HCT116 (cell line): ENCODE data around the gene CDH23. TPM values are rescaled to one million over a fixed set of nuclear protein-coding genes. Genes with fewer than 3 reads are reported as not detected.

Experiments used
- ATAC-seq: fragments of 200-7000 bp; cut with Tn5 transposase; 2 replicates; pipeline ENCODE4 v1.9.1; 2020; ENCODE audit warnings: mild to moderate bottlenecking, moderate library complexity
- BruUV-seq: library from RNA; stranded (reverse); fragments of 400-500 nt; replicated peaks from 2 replicates; lab custom pipeline; 2021; lab: Mats Ljungman, UMichigan
- CTCF ChIA-PET: fragments of 300-600 bp; sonication (Branson Sonifier 250); formaldehyde crosslinking; loops from one replicate; lab custom pipeline; 2021; ENCODE audit warnings: antibody characterized with exemption; lab: Charles Lee
- POLR2A ChIA-PET: fragments of 300-600, 350-600 bp; sonication (Branson Sonifier 250); formaldehyde crosslinking; loops from one replicate; lab custom pipeline; 2021; ENCODE audit warnings: antibody characterized with exemption; lab: Charles Lee
- RAD21 ChIA-PET, 2 experiments: fragments of 300-600 bp; sonication (Branson Sonifier 250); formaldehyde crosslinking; loops; one replicate each; lab custom pipeline; 2023; ENCODE audit warnings: low total read pairs in 2 of 2; ENCODE audit not compliant: uncharacterized antibody in 2 of 2, unreplicated experiment in 2 of 2, low non-redundant PET in 1 of 2; lab: Charles Lee
- DNase-seq: peaks from one replicate; pipeline ENCODE4 v3.0.0-alpha.2; 2010; ENCODE audit warnings: low read depth, low spot score
- H2AFZ ChIP-seq: fragments of 200-600 bp; shearing (Covaris generic), sonication (generic); 2 replicates; pipeline ENCODE4 v1.6.1; 2017; ENCODE audit warnings: low read depth, mixed run types, mixed read lengths, antibody characterized with exemption, low read length; ENCODE audit not compliant: poor library complexity, severe bottlenecking
- H3K27ac ChIP-seq: 2 replicates; pipeline ENCODE4 v1.5.1; 2012; ENCODE audit warnings: low read depth, low read length
- H3K27me3 ChIP-seq: fragments of 200-600 bp; sonication (generic); 2 replicates; pipeline ENCODE4 v1.6.1; 2016; ENCODE audit warnings: mixed run types, low read length, mixed read lengths; ENCODE audit not compliant: insufficient read depth
- H3K36me3 ChIP-seq, 2 experiments: fragments of 200-500 bp in 1 of 2; fragments of 200-600 bp in 1 of 2; sonication (Bioruptor generic) in 1 of 2; sonication (generic) in 1 of 2; 2 replicates each; pipeline versions ENCODE4 v1.5.1 to v1.6.1; 2014 to 2016; ENCODE audit warnings: low read length in 2 of 2, inconsistent platforms in 1 of 2, mixed read lengths in 1 of 2, mixed run types in 1 of 2; ENCODE audit not compliant: insufficient read depth in 2 of 2, control insufficient read depth in 1 of 2
- H3K4me1 ChIP-seq, 2 experiments: fragments of 200-600 bp in 1 of 2; sonication (generic) in 1 of 2; 2 replicates each; pipeline versions ENCODE4 v1.5.1 to v1.6.1; 2012 to 2017; ENCODE audit warnings: low read length in 2 of 2, inconsistent platforms in 1 of 2, mild to moderate bottlenecking in 1 of 2, mixed read lengths in 1 of 2, mixed run types in 1 of 2, moderate library complexity in 1 of 2; ENCODE audit not compliant: insufficient read depth in 2 of 2, control insufficient read depth in 1 of 2
- H3K4me2 ChIP-seq: fragments of 200-600 bp; sonication (generic); 2 replicates; pipeline ENCODE4 v1.6.1; 2017; ENCODE audit warnings: mixed run types, low read length, mixed read lengths
- H3K4me3 ChIP-seq, 2 experiments: fragments of 200-600 bp in 1 of 2; sonication (generic) in 1 of 2; replicated peaks in 1 of 2; 2 replicates each; pipeline ENCODE4 v1.5.1; 2011 to 2016; ENCODE audit warnings: low read length in 2 of 2, control low read depth in 1 of 2, low read depth in 1 of 2, mild to moderate bottlenecking in 1 of 2, mixed read lengths in 1 of 2, mixed run types in 1 of 2
- H3K79me2 ChIP-seq: fragments of 200-600 bp; sonication (generic); 2 replicates; pipeline ENCODE4 v1.6.1; 2017; ENCODE audit warnings: mild to moderate bottlenecking, mixed run types, low read length, moderate library complexity, mixed read lengths; ENCODE audit not compliant: insufficient read depth
- H3K9ac ChIP-seq: fragments of 200-600 bp; sonication (generic); 2 replicates; pipeline ENCODE4 v1.6.1; 2016; ENCODE audit warnings: low read length, mixed read lengths
- H3K9me2 ChIP-seq: fragments of 200-600 bp; sonication (generic), shearing (Covaris generic); 2 replicates; pipeline ENCODE4 v1.6.1; 2017; ENCODE audit warnings: mixed run types, mild to moderate bottlenecking, moderate library complexity; ENCODE audit not compliant: insufficient read depth
- H3K9me3 ChIP-seq, 2 experiments: fragments of 200-500 bp in 1 of 2; fragments of 200-600 bp in 1 of 2; sonication (Bioruptor generic) in 1 of 2; sonication (generic) in 1 of 2; 2 replicates each; pipeline ENCODE4 v1.6.1; 2014 to 2017; ENCODE audit warnings: low read length in 2 of 2, mixed read lengths in 2 of 2, inconsistent platforms in 1 of 2, low read depth in 1 of 2, mild to moderate bottlenecking in 1 of 2, mixed run types in 1 of 2, moderate library complexity in 1 of 2; ENCODE audit not compliant: control insufficient read depth in 1 of 2, insufficient read depth in 1 of 2
- H4K20me1 ChIP-seq: fragments of 200-600 bp; sonication (generic), shearing (Covaris generic); 2 replicates; pipeline ENCODE4 v1.6.1; 2017; ENCODE audit warnings: mixed run types, mild to moderate bottlenecking, moderate library complexity; ENCODE audit not compliant: insufficient read depth
- ATF3 ChIP-seq: IDR thresholded peaks from 2 replicates; pipeline ENCODE4 v1.6.1; 2012
- CBX3 ChIP-seq: IDR thresholded peaks from 2 replicates; pipeline ENCODE4 v1.6.1; 2012; ENCODE audit warnings: low read depth
- CEBPB ChIP-seq: IDR thresholded peaks from 2 replicates; pipeline ENCODE4 v1.6.1; 2012; ENCODE audit warnings: low read depth
- ELF1 ChIP-seq: IDR thresholded peaks from 2 replicates; pipeline ENCODE4 v1.6.1; 2012; ENCODE audit warnings: low read depth, borderline replicate concordance
- EZH2 ChIP-seq: fragments of 200-600 bp; sonication (generic); IDR thresholded peaks from 2 replicates; pipeline ENCODE4 v1.6.1; 2017; ENCODE audit warnings: antibody characterized with exemption, mixed run types
- EZH2phosphoT487 ChIP-seq: fragments of 200-600 bp; IDR thresholded peaks from 2 replicates; pipeline ENCODE4 v1.6.1; 2018; ENCODE audit warnings: antibody characterized with exemption, borderline replicate concordance
- JUND ChIP-seq: IDR thresholded peaks from 2 replicates; pipeline ENCODE4 v1.6.1; 2012
- POLR2AphosphoS5 ChIP-seq: IDR thresholded peaks from 2 replicates; pipeline ENCODE4 v1.6.1; 2011; ENCODE audit warnings: mild to moderate bottlenecking, low read depth, low read length, moderate library complexity
- RAD21 ChIP-seq: IDR thresholded peaks from 2 replicates; pipeline ENCODE4 v1.6.1; 2012; ENCODE audit warnings: low read depth, mild to moderate bottlenecking
- REST ChIP-seq: IDR thresholded peaks from 2 replicates; pipeline ENCODE4 v1.6.1; 2012; ENCODE audit warnings: low read depth
- SRF ChIP-seq: IDR thresholded peaks from 2 replicates; pipeline ENCODE4 v1.6.1; 2012; ENCODE audit warnings: low read depth
- TCF7L2 ChIP-seq: IDR thresholded peaks from 2 replicates; pipeline ENCODE4 v1.7.0; 2011; ENCODE audit warnings: borderline replicate concordance, inconsistent platforms; ENCODE audit not compliant: insufficient read depth, insufficient read length; ENCODE audit errors: extremely low read depth
- YY1 ChIP-seq: IDR thresholded peaks from 2 replicates; pipeline ENCODE4 v1.6.1; 2011; ENCODE audit warnings: low read length, low read depth, moderate library complexity, mild to moderate bottlenecking; ENCODE audit not compliant: insufficient replicate concordance; ENCODE audit errors: extremely low read depth
- ZNF274 ChIP-seq: fragments of 200-500 bp; sonication (Bioruptor generic); IDR thresholded peaks from 2 replicates; pipeline ENCODE4 v1.6.1; 2014; ENCODE audit warnings: mild to moderate bottlenecking, low read depth, low read length, inconsistent platforms
- intact Hi-C: fragments of 100-400 bp; cut with micrococcal nuclease; formaldehyde crosslinking; loops from 2 replicates; pipeline ENCODE4 v1.10.0; 2022
- total RNA-seq: library from RNA; stranded (reverse); gene quantifications from one replicate; pipeline ENCODE4 v1.2.1, GENCODE V29; 2021; ENCODE audit not compliant: unreplicated experiment

The CDH23 gene
- total RNA-seq, 1 experiment from 2014 or later = not detected

GRCh38 chr10:71600849-71601248 lies 204.1 kb downstream of the CDH23 start:
- DNase-seq (no peak), ATAC-seq (no peak)
- TF ChIP-seq EZH2 = no peak
- no peak for TF ChIP-seq TCF7L2
- TF ChIP-seq EZH2phosphoT487 = no peak
- Histone ChIP-seq H3K4me3 (no peak overlapping the region), H3K4me1 (peaks cover 16 to 17% of the 10 kb centered on the region in 2 experiments; a peak in 3 of 4 replicates), H3K27ac (no peak overlapping the region), H3K9ac (no peak overlapping the region), H3K4me2 (peak overlapping the region; percentile 2; the same call in 1 of the 2 replicates), H3K27me3 (no peaks in the 10 kb centered on the region), H3K9me2 (no peaks in the 10 kb centered on the region), H3K9me3 (no peaks in the 10 kb centered on the region), H2AFZ (no peak overlapping the region), H4K20me1 (no peaks in the 10 kb centered on the region), H3K36me3 (no peaks in the 10 kb centered on the region), H3K79me2 (no peaks in the 10 kb centered on the region)
- CTCF ChIA-PET = interaction anchor here (0.9 kb wide), 1 partner anchor 25 kb away, joined by 3 read pairs; no protein-coding TSS in a partner anchor
- RAD21 ChIA-PET = no interaction called here
- no TSS peak for BruUV-seq
- POLR2A ChIA-PET = no interaction called here
- intact Hi-C loops = loop anchor here (10.0 kb wide), 1 partner anchor 286 kb away; the partner anchor contains the start of gene SLC29A3

GRCh38 chr10:71601273-71601672 lies 204.6 kb downstream of the CDH23 start:
- ATAC-seq (no peak), DNase-seq (no peak)
- Histone ChIP-seq H3K4me2 (peak overlapping the region; percentile 2; the same call in 1 of the 2 replicates), H3K27ac (no peak overlapping the region), H3K4me3 (no peak overlapping the region), H3K9ac (no peak overlapping the region), H3K9me3 (no peaks in the 10 kb centered on the region), H3K36me3 (no peaks in the 10 kb centered on the region), H3K9me2 (no peaks in the 10 kb centered on the region), H2AFZ (no peak overlapping the region), H3K4me1 (peaks cover 16 to 17% of the 10 kb centered on the region in 2 experiments; a peak in 3 of 4 replicates), H3K27me3 (no peaks in the 10 kb centered on the region), H4K20me1 (no peaks in the 10 kb centered on the region), H3K79me2 (no peaks in the 10 kb centered on the region)
- ChIA-PET RAD21 (no interaction called here), CTCF (interaction anchor here (0.9 kb wide), 1 partner anchor 25 kb away, joined by 3 read pairs; no protein-coding TSS in a partner anchor), POLR2A (no interaction called here)
- no TSS peak for BruUV-seq
- intact Hi-C loops = loop anchor here (10.0 kb wide), 1 partner anchor 286 kb away; the partner anchor contains the start of gene SLC29A3
- TF ChIP-seq ATF3 (no peak), TCF7L2 (no peak), EZH2phosphoT487 (no peak), SRF (no peak), JUND (no peak), CBX3 (no peak), REST (no peak), POLR2AphosphoS5 (no peak), YY1 (no peak), ELF1 (no peak), ZNF274 (no peak), CEBPB (no peak), RAD21 (no peak)
